H1 (cell line): ENCODE results near the gene KIF2C. TPM values are rescaled to one million over a fixed set of nuclear protein-coding genes. Genes with fewer than 3 reads are reported as not detected.

Source experiments
- CHD2 ChIP-seq: IDR thresholded peaks from 2 replicates; pipeline ENCODE4 v1.6.1; 2012; ENCODE audit warnings: low read length, improper control_type of control experiment
- CHD7 ChIP-seq: fragments of 300-600 bp; sonication (generic); IDR thresholded peaks from 2 replicates; pipeline ENCODE4 v1.7.1; 2012; ENCODE audit warnings: low read length, moderate library complexity, mild to moderate bottlenecking, inconsistent platforms; ENCODE audit not compliant: insufficient replicate concordance
- MAX ChIP-seq: IDR thresholded peaks from 2 replicates; pipeline ENCODE4 v1.6.1; 2012; ENCODE audit warnings: inconsistent platforms
- RXRA ChIP-seq: IDR thresholded peaks from 2 replicates; pipeline ENCODE4 v1.6.1; 2011; ENCODE audit warnings: low read depth, mild to moderate bottlenecking, low read length, moderate library complexity; ENCODE audit not compliant: insufficient read depth
- SAP30 ChIP-seq: fragments of 300-600 bp; sonication (generic); IDR thresholded peaks from 2 replicates; pipeline ENCODE4 v1.7.1; 2012; ENCODE audit warnings: low read length, moderate library complexity, mild to moderate bottlenecking, inconsistent platforms; ENCODE audit not compliant: insufficient read depth, insufficient replicate concordance
- SIRT6 ChIP-seq: IDR thresholded peaks from one replicate; pipeline ENCODE4 v1.7.1; 2012; ENCODE audit warnings: low read length, inconsistent platforms
- TAF7 ChIP-seq: optimal IDR thresholded peaks from 2 replicates; pipeline ENCODE3; 2011; ENCODE audit warnings: low read depth, mild to moderate bottlenecking, inconsistent platforms, low read length, moderate library complexity, borderline replicate concordance
- polyA plus RNA-seq, 7 experiments: library from polyadenylated mRNA; depleted of rRNA in 3 of 7; stranded (reverse) in 5 of 7; unstranded in 2 of 7; fragments of >200 nt in 5 of 7; fragments of 200-250 nt in 2 of 7; gene quantifications; 1 replicate in 5 of 7; 2 replicates in 1 of 7; 4 replicates in 1 of 7; pipeline versions ENCODE4 v1.2.1 to v1.2.3, GENCODE V29; 2011 to 2013; ENCODE audit warnings: missing spikeins in 2 of 7, mixed read lengths in 2 of 7
- total RNA-seq: library from RNA; stranded (reverse); fragmentation: NEBNext Ultra II Directional; extraction: Animal tissue kit (Norgen Biotek cat#: 25700); gene quantifications from 2 replicates; pipeline ENCODE4 v1.2.1, GENCODE V29; 2021

The KIF2C gene
- total and polyA plus RNA-seq, 2 of the 8 experiments (the other 6 are each of a cell fraction or from before 2014, with no cell fraction given) = 41.8 to 68.1 TPM

GRCh38 chr1:44717653-44718052 is 22.0 kb upstream of the KIF2C start (continued):
- TF ChIP-seq TAF7 (no peak), RXRA (no peak), CHD2 (no peak), CHD7 (no peak), SAP30 (no peak), SIRT6 (no peak), MAX (no peak)
